GM12874 (cell line): ENCODE results near the gene SNRPD1.

ENCODE experiments used
- CTCF ChIP-seq: IDR thresholded peaks from 2 replicates; pipeline ENCODE4 v1.5.1; 2011; ENCODE audit warnings: low read depth, mild to moderate bottlenecking, control low read depth, low read length, moderate library complexity; ENCODE audit not compliant: insufficient read depth

Gene SNRPD1

GRCh38 chr18:21672521-21673267 lies 60.6 kb downstream of the SNRPD1 start:
- no peak for TF ChIP-seq CTCF

GRCh38 chr18:21678859-21679258 lies 66.7 kb downstream of the SNRPD1 start:
- TF ChIP-seq CTCF: no peak

GRCh38 chr18:21680161-21680560 lies 68.0 kb downstream of the SNRPD1 start:
- no peak for TF ChIP-seq CTCF

GRCh38 chr18:21682371-21683051 lies 70.4 kb downstream of the SNRPD1 start:
- no peak for TF ChIP-seq CTCF
